Keratinocyte (primary cell): ENCODE measurements around the gene CACNG3. TPM values are rescaled to one million over a fixed set of nuclear protein-coding genes. Genes with fewer than 3 reads are reported as not detected.

Source experiments
- DNase-seq: peaks from one replicate; pipeline ENCODE4 v3.0.0-alpha.2; 2011; ENCODE audit warnings: low read depth, missing footprints, low spot score
- FAIRE-seq: peaks from 2 replicates; lab custom pipeline; 2011; peaks lifted over from hg19 to GRCh38; lab: Jason Lieb, UNC
- H2AFZ ChIP-seq: 2 replicates; pipeline ENCODE4 v1.6.0; 2012; ENCODE audit warnings: low read length, control low read depth, inconsistent platforms; ENCODE audit not compliant: control insufficient read depth
- H3K27ac ChIP-seq: 2 replicates; pipeline ENCODE4 v1.5.1; 2011; ENCODE audit warnings: low read length; ENCODE audit not compliant: control insufficient read depth, insufficient read depth
- H3K27me3 ChIP-seq: 3 replicates; pipeline ENCODE4 v1.6.0; 2011; ENCODE audit warnings: low read length; ENCODE audit not compliant: control insufficient read depth, insufficient read depth; ENCODE audit errors: extremely low read depth
- H3K36me3 ChIP-seq, 2 experiments: 2 replicates in 1 of 2; 3 replicates in 1 of 2; pipeline ENCODE4 v1.5.1; 2011; ENCODE audit warnings: low read length in 2 of 2, mild to moderate bottlenecking in 1 of 2; ENCODE audit not compliant: control insufficient read depth in 2 of 2, insufficient read depth in 2 of 2; ENCODE audit errors: extremely low read depth in 1 of 2
- H3K4me1 ChIP-seq: 3 replicates; pipeline ENCODE4 v1.5.1; 2011; ENCODE audit warnings: low read length; ENCODE audit not compliant: control insufficient read depth, insufficient read depth; ENCODE audit errors: extremely low read depth
- H3K4me2 ChIP-seq: 3 replicates; pipeline ENCODE4 v1.6.0; 2011; ENCODE audit warnings: low read depth, low read length; ENCODE audit not compliant: control insufficient read depth, insufficient read depth; ENCODE audit errors: extremely low read depth
- H3K4me3 ChIP-seq, 3 experiments: fragments of 200-600 bp in 1 of 3; sonication (generic) in 1 of 3; 2 replicates in 2 of 3; 3 replicates in 1 of 3; pipeline ENCODE4 v1.5.1; 2011 to 2016; ENCODE audit warnings: low read length in 3 of 3, mild to moderate bottlenecking in 3 of 3, control low read depth in 2 of 3, inconsistent platforms in 1 of 3, low read depth in 1 of 3, mixed read lengths in 1 of 3, mixed run types in 1 of 3, moderate library complexity in 1 of 3; ENCODE audit not compliant: control insufficient read depth in 2 of 3, insufficient read depth in 2 of 3; ENCODE audit errors: extremely low read depth in 1 of 3
- H3K79me2 ChIP-seq: 2 replicates; pipeline ENCODE4 v1.6.0; 2012; ENCODE audit warnings: low read length; ENCODE audit not compliant: control insufficient read depth, insufficient read depth
- H3K9ac ChIP-seq: 3 replicates; pipeline ENCODE4 v1.6.0; 2011; ENCODE audit warnings: low read length; ENCODE audit not compliant: control insufficient read depth, insufficient read depth; ENCODE audit errors: extremely low read depth
- H3K9me1 ChIP-seq: 3 replicates; pipeline ENCODE4 v1.6.0; 2011; ENCODE audit warnings: low read length; ENCODE audit not compliant: control insufficient read depth, insufficient read depth; ENCODE audit errors: extremely low read depth
- H3K9me3 ChIP-seq: 2 replicates; pipeline ENCODE4 v1.5.1; 2012; ENCODE audit warnings: low read depth, low read length; ENCODE audit not compliant: control insufficient read depth
- H4K20me1 ChIP-seq: 3 replicates; pipeline ENCODE4 v1.6.0; 2011; ENCODE audit warnings: low read length; ENCODE audit not compliant: control insufficient read depth, insufficient read depth; ENCODE audit errors: extremely low read depth
- CTCF ChIP-seq, 3 experiments: IDR thresholded peaks in 1 of 3; conservative IDR thresholded peaks in 1 of 3; optimal IDR thresholded peaks in 1 of 3; 2 replicates in 2 of 3; 3 replicates in 1 of 3; pipeline versions ENCODE3 to v1.5.1; 2011; ENCODE audit warnings: low read length in 3 of 3, mild to moderate bottlenecking in 3 of 3, moderate library complexity in 2 of 3, control low read depth in 1 of 3, inconsistent platforms in 1 of 3; ENCODE audit not compliant: insufficient read depth in 2 of 3; ENCODE audit errors: extremely low read depth in 1 of 3
- EZH2 ChIP-seq: IDR thresholded peaks from one replicate; pipeline ENCODE4 v1.6.1; 2012; ENCODE audit warnings: inconsistent platforms, mild to moderate bottlenecking, low read length, moderate library complexity
- dilution Hi-C: fragments of 300-500 bp; cut with MboI; formaldehyde crosslinking; loops from one replicate; pipeline ENCODE4 v1.7.0; 2020; ENCODE audit warnings: low sequenced_read_pairs; ENCODE audit not compliant: extremely low pct_ligation_motif_present
- polyA plus RNA-seq, 5 experiments: library from polyadenylated mRNA; depleted of rRNA in 3 of 5; stranded (reverse) in 3 of 5; stranded (forward) in 1 of 5; unstranded in 1 of 5; fragments of >200 nt; gene quantifications; 1 replicate in 1 of 5; 2 replicates in 3 of 5; 3 replicates in 1 of 5; pipeline versions ENCODE4 v1.2.1 to v1.2.3, GENCODE V29; 2011 to 2012; ENCODE audit warnings: missing spikeins in 2 of 5, low read depth in 1 of 5, low replicate concordance in 1 of 5

CACNG3 gene
- polyA plus RNA-seq, 1 donor (not counting 4 experiments of a cell fraction or from before 2014, with no cell fraction given) = not detected

GRCh38 chr16:24275413-24275812, 19.3 kb downstream of the CACNG3 start:
- Histone ChIP-seq H3K9ac (no peak overlapping the region), H3K27me3 (no peaks in the 10 kb centered on the region), H3K4me3 (no peak overlapping the region), H3K27ac (no peak overlapping the region), H4K20me1 (no peaks in the 10 kb centered on the region), H3K4me2 (no peak overlapping the region), H2AFZ (no peak overlapping the region), H3K79me2 (no peaks in the 10 kb centered on the region), H3K4me1 (no peaks in the 10 kb centered on the region), H3K36me3 (no peaks in the 10 kb centered on the region), H3K9me1 (no peaks in the 10 kb centered on the region), H3K9me3 (peaks cover 4% of the 10 kb centered on the region)
- dilution Hi-C loops = no loop called here
- DNase-seq = no peak
- FAIRE-seq = no peak
- TF ChIP-seq CTCF (optimal IDR thresholded peaks at IDR 0.05 in 1 of 3, IDR thresholded peaks at IDR 0.05 in 1 of 3, conservative IDR thresholded peaks at IDR 0.05 in 1 of 3; ENCODE audit: extremely low read depth in 1 of 3, insufficient read depth in 2 of 3, low read length in 3 of 3) = no peak

GRCh38 chr16:24279982-24280515, 23.9 kb downstream of the CACNG3 start:
- DNase-seq (no peak), FAIRE-seq (no peak)
- no peak overlapping the region for H2AFZ ChIP-seq
- no peak overlapping the region for H3K27ac ChIP-seq
- H3K9me1 ChIP-seq = no peaks in the 10 kb centered on the region
- dilution Hi-C loops = no loop called here
- TF ChIP-seq EZH2 = no peak
- TF ChIP-seq CTCF (optimal IDR thresholded peaks at IDR 0.05 in 1 of 3, IDR thresholded peaks at IDR 0.05 in 1 of 3, conservative IDR thresholded peaks at IDR 0.05 in 1 of 3; ENCODE audit: extremely low read depth in 1 of 3, insufficient read depth in 2 of 3, low read length in 3 of 3) = no peak
- peaks cover 4% of the 10 kb centered on the region for H3K9me3 ChIP-seq
- no peak overlapping the region for H3K9ac ChIP-seq
- H4K20me1 ChIP-seq = no peaks in the 10 kb centered on the region
- no peaks in the 10 kb centered on the region for H3K36me3 ChIP-seq
- H3K4me1 ChIP-seq = no peaks in the 10 kb centered on the region
- H3K27me3 ChIP-seq = no peaks in the 10 kb centered on the region
- H3K79me2 ChIP-seq = no peaks in the 10 kb centered on the region
- no peak overlapping the region for H3K4me3 ChIP-seq
- H3K4me2 ChIP-seq = no peak overlapping the region
